Activated naive CD8-positive, alpha-beta T cell treated with anti-CD3 and anti-CD28 coated beads, Interleukin-2, amount 50 U/mL, for 16 hours (primary cell): ENCODE results near the gene MAP4.
"Not testable (repeated sequence)": the region's sequence is repeated elsewhere in the genome, so short reads cannot be mapped to it uniquely, and the experiment has no call there.

Experiments used
- DNase-seq: peaks from one replicate; pipeline ENCODE4 v3.0.0-alpha.2; 2020; ENCODE audit warnings: low read depth, low spot score

Gene MAP4, protein sequence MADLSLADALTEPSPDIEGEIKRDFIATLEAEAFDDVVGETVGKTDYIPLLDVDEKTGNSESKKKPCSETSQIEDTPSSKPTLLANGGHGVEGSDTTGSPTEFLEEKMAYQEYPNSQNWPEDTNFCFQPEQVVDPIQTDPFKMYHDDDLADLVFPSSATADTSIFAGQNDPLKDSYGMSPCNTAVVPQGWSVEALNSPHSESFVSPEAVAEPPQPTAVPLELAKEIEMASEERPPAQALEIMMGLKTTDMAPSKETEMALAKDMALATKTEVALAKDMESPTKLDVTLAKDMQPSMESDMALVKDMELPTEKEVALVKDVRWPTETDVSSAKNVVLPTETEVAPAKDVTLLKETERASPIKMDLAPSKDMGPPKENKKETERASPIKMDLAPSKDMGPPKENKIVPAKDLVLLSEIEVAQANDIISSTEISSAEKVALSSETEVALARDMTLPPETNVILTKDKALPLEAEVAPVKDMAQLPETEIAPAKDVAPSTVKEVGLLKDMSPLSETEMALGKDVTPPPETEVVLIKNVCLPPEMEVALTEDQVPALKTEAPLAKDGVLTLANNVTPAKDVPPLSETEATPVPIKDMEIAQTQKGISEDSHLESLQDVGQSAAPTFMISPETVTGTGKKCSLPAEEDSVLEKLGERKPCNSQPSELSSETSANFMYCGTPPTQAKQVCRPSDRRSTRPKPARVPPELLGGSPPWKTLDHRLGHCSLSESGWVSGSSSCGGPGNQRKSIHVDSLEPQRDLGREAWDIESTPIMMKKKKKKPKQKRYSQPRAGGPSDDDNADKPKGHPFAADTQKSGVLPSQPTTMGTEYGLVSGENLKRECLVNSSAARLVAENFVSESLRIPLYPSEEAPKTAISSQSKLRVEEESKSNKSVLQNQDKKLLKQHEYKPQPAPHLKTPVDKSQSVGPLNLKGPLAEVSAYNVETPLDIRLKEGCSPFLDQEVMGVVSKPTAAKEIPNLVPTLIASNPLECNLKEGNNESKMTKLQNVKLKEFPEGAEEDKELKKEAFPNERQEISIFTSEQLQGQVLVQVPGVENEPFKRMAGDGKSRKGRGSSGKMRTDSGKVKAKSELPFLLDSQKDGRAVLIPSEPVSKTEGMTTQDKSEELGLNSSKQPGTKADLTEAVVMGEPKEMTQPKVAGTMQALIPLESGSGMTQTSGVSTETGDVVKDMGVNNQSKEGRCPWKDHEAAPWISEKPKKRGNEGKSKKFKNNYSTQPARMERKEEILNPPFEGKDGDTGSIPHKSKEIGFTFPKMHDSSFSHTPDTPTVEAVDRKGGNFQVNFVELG (N-terminal part only)

DNA sequence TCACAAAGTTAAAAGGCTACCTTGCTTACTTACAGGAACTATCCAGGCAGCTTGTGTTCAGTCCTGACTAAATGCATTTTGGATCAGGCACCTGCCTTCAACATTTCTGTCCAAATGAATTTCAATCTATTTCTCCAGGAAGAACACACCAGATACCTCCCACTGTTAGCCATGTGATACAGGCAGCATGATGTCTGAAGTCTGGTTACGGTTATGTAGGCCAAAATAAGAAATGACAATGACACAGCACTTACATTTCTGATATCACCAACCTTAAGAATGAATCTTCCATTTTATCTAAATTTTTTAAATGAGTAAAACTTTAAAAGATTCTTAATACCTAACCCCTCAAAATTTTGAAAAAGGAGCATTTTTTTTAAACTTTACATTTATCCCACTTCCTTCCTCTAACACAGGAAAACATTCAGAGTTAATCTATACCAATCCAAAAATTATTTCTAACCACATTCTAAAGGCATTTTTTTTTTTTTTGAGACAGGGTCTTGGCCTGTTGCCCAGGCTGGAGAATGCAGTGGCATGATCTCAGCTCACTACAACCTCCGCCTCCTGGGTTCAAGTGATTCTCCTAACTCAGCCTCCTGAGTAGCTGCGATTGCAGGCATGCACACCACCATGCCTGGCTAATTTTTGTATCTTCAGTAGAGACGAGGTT is at the start of gene MAP4:
MAP4 (minus strand) TSS at position 116 of the 673 bp plus-strand sequence. CDS start 17,556 bp downstream, outside the sequence.
- DNase-seq = no peak

DNA sequence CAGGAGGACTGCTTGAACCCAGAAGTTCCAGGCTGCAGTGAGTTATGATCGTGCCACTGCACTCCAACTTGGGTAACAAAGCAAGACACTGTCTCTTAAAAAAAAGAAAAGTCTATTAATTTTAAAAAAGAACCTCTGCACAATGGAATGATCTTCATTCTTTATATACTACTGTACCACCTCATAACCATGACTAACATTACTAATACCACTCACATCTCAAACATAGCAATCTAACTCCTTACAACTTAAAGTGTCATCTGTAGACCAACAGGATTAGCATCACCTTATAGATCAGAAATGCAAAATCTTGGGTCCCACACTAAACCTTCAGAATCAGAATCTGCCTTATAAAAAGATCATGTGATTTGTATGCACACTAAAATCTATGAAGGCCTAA is 48.8 kb upstream of the MAP4 start:
- DNase-seq = no peak

DNA sequence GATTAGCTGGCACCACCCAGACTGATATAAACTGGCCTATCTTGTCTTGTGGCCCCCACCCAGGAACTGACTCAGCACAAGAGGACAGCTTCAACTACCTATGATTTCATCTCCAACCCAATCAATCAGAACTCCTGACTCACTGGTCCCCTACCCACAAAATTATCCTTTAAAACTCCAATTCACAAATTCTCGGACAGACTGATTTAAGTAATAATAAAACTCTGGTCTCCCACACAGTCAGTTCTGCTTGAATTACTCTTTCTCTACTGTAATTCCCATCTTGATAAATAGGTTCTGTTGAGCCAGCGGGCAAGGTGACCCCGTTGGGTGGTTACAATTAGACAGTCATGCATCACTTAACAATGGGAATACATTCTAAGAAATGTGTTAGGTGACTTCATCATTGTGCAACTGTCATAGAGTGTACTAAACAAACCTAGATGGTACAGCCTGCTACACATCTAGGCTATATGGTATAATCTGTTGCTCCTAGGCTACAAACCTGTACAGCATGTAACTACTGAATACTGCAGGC is 48.1 kb upstream of the MAP4 start:
- DNase-seq = no peak

DNA sequence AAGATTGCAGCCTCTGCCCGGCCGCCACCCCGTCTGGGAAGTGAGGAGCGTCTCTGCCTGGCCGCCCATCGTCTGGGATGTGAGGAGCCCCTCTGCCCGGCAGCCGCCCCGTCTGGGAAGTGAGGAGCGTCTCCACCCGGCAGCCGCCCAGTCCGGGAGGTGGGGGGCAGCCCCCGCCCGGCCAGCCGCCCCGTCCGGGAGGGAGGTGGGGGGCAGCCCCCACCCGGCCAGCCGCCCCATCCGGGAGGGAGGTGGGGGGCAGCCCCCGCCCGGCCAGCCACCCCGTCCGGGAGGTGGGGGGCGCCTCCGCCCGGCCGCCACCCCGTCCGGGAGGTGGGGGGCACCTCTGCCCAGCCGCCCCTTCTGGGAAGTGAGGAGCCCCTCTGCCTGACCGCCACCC is 45.4 kb upstream of the MAP4 start:
- DNase-seq = not testable (repeated sequence)

DNA sequence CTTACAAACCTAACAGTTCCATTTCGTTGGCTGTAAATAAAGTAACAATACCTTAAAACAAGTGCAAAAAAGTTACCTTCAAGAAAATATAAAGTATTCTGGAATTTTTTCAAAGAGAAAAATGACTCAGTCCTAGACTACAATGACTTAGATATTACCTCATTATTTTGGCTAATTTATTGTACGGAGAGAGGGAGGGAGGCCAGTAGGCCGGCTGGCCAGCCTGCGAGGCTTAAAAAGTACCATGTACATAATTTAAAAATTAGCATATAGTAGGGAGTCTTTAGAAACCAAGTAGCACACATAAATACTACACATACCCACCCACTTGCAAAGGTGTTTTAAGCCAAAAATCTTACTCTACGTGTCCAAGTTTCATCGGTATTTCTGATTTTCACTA is 41.9 kb upstream of the MAP4 start:
- DNase-seq = no peak

DNA sequence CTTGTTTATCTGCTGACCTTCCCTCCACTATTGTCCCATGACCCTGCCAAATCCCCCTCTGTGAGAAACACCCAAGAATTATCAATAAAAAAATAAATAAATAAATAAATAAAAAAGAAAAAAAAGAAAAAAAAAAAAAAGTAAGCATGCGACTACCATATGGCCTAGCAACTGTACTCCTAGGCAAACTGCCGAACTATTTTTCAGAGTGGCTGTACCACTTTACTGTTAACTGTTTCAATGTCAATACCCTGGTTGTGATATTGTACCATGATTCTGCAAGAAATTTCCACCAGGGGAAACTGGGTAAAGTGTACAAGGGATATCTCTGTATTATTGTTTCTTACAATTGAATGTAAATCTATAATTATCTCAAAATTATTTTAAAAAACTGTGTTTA is 41.3 kb upstream of the MAP4 start:
- DNase-seq = no peak

DNA sequence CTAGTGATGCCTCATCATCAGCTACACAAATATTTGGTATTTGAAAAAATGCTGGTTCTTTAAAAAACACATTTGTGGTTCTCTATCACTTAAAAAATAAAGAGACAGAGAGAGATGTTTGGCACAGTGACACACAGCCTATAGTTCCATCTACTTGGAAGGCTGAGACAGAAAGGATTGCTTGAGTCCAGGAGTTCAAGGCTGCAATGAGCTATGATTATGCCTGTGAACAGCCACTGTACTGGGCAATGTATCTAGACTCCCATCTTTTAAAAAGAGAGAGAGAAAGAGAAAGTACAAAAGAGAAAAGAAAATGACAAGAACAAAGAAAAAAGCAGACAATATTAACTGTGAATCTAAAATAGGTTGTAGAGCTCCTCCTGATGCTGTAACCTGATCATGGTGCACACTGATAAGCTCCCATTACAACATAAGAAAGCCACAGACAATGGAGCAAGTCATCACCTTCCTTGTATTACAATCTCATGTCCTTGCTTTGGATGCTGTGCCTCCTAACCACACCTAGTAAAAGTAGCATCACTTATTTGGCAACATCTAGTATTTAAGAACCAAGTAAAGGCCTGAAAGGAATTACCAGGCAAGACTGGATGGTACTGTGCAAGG is 31.7 kb upstream of the MAP4 start:
- no peak for DNase-seq

DNA sequence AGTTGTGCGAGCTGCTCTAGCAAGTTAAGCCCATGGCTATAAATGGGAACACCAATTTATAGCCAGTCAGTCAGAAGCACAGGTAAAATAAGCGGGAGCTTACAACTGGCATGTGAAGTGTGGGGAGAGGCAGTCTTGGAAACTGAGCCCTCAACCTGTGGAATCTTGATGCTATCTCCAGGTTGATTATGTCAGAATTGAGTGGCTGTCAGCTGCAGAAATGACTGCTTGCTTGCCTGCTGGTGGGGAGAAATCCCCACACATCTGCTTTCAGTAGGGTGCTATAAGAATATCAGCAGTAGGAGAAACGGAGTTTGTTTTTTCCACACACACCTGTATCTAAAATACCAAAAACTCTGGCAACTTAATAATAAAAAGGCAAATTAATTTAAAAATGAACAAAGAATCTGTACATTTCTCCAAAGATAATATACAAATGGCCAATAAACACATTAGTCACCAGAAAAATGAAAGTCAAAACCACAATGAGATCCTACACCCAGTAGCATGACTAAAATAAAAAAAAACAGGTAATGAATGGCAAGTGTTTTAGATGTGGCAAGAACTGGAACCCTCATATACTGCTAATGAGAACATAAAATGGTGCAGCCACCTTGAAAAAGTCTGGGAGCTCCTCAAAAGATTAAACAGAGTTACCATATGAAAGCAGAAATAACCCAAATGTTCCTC is 26.0 kb upstream of the MAP4 start:
- no peak for DNase-seq

DNA sequence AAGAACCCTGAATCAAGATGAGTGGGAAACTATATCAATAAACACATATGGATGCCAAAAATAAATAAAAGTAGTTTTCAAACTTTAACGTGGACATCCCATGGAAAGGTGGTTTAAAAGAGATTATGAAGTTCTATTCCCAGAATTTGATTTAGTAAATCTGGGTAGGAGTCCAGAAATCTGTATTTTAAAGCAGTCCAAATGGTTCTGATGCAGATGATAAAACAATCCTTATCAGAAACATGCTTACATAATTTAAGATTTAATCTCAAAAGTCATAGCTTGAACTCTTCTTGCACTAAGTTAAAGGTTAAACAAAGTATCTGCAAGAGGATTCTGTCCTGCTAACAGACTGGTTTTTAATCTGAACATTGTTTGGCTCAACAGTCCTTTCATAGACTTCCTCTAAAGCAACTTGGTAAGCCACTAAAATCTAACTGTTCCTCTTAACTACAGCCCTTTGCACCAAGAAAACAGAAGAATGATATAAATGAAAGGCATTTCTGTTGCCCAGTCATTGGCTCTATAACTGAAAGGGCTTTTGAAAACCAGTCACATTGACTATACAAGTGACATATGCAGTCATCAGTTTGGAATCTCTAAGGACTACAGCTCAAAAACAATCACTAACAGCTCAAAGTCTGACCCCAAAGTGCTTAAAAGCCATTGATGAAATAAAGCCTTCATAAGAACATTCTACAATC is 23.4 kb upstream of the MAP4 start:
- no peak for DNase-seq

DNA sequence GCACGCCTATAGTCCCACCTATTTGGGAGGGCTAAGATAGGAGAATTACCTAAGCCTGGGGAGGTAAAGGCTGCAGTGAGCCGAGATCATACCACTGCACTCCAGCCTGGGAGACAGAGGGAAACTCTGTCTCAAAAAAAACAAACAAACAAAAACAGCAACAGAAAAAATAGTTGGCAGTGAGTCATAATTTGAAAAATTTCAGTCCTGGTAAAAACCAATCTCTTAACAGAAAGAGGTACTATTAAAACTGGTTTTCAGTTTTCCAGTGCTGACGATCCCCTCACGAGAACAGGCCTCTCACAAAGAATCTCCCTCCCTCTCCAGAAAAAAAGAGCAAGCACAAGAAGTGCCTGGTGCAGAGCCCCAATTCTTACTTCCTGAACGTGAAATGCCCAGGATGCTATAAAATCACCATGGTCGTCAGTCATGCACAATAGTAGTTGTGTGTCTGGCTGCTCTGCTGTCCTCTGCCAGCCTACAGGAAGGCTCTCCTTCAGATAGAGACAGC is 22.8 kb upstream of the MAP4 start:
- DNase-seq = no peak

DNA sequence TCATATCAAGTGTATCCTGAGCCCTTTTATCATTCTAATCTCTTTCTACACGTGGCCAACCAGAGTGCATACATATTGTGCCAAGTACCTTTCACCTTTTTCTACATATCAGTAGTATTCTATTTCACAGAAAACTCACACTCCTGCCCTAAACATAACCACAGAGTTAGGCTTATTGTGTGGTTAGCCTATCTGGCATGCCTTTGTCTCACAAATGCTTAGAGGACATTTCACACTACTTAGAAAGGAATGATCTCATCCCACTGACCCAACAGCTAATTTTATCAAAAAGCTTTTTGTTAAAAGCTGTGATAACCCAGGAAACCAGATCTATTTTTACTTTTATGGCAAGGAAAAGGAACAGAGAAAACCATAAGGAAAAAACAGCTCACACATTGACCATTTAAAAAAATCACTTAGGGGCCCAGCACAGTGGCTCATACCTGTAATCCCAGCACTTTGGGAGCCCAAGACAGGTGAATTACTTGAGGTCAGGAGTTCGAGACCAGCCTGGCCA is 17.8 kb upstream of the MAP4 start:
- no peak for DNase-seq

DNA sequence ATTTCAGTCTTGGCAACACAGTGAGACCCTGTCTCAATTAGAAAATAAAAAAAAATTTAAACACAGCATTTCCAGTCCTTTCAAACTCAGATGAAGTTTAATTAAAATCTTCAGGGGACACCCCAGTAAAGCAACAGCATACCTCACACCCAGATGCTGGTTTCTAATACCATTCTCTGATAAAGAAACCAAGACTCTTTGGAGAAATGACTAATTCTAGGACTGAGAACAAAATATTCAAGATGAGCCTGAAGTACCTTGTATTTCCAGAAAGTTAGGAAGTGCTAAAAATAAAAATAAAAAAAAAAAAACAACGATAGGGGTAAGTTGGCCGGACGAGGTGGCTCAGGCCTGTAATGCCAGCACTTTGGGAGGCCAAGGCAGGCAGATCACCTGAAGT is 14.0 kb upstream of the MAP4 start:
- no peak for DNase-seq

DNA sequence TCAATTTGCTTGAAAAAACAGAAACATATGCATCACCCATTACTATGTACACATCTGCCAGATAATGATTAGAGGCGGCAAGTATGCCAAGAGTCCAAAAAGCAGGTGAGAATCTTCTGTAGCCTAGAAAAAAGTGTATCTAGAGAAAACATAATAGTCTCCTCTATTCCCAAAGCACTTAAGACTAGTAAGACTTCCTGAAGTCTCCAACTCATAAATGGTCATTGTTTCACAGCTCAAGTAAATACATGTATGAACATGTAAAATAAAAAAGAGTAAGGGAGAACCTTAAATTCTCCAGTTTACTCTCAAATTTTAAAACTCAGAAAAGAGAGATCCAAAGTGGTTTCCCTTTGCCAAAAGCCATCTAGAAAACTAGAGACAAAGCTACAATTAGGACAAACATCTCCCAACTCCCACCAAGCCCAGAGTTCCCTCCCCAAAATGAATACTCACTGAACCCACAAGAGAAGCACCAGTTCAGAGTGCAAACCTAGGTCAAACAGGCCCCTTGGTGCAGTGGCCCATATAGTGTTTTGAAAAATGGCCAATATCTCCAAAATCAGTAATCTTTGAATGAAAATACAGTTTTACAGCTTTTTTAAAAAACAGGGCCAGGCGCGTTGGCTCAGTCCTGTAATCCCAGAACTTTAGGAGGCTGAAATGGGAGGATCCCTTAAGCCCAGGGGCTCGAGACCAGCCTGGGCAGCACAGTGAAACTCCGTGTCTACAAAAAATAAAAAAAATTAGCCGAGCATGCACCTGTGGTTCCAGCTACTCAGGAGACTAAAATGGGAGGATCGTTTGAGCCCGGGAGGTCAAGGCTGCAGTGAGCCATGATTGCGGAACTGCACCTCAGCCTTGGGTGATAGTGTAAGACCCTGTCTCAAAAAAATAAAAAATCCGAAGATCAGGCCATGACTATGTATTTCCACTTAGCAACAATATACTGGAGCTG is 11.0 kb upstream of the MAP4 start:
- no peak for DNase-seq

DNA sequence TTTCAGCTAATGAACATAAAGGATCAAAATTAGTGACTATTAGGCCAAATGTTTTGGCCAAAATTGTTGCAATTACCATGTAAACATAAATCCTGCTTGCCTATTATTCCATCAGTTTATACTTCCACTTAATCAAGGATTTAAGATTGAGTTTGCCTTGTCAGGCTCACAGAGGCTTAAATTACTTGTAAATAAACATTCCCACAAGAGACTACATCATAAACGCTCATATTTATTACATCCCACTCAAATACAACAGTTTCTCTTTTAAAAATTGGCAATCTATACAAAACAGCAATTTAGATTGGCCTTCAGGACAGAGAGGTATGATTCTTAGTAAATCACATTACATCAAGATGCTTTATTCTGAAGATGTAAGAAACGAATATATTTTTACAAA is 9.9 kb upstream of the MAP4 start:
- DNase-seq = no peak

DNA sequence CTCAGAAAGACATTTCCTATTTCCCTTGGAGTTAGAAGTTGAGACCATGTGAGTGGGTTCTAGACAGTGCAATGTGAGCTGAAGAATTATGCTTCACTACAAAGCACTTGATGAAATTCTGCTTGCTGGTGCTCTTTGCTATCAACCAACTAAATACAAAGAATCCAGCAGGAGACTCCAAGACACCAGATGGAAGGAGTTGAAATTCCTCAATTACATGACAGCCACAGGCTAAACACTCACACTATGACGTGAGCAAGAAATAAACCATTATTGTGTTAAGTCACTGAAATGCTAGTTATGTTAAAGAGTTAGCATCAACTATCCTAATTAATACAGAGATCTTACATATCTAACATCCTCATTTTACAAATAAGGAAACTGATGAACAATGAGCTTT is 8.2 kb upstream of the MAP4 start:
- no peak for DNase-seq

DNA sequence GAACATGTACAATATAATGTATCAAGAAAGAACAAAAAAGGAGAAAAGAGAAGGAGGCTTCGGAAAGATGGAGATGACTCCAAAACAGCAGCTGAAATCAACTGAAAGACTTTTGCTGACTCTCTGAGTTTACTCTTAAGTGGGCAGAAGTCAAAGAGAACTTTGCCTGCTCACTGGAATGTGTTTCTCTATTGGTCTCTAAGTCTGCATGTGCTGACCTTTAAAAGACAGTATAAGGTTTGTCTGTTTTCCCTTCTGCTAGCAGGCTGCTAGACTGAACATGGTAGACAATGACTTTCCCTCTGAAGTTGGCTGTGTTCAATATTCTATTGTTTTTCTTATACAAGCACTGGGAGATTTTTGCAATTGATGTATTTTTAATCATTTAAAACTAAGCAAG is 7.2 kb upstream of the MAP4 start:
- DNase-seq = no peak

DNA sequence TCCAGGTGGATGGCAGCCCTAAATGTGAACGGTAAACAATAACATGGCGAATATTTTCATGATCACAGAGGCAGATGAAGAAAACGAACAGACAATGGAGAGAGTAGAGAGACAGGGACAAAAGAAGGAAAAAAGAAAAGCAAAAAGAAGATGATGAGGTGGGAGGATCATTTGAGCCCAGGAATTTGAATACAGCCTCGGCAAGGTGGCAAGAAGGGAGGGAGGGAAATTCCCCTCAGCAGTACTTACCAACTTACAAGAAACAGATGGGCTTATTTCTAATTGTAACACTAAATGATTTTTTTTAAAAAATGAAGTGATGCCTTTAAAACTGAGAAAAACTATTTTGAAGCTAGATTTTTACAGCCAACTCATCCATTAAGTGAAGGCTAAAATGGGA is 6.0 kb upstream of the MAP4 start:
- no peak for DNase-seq

DNA sequence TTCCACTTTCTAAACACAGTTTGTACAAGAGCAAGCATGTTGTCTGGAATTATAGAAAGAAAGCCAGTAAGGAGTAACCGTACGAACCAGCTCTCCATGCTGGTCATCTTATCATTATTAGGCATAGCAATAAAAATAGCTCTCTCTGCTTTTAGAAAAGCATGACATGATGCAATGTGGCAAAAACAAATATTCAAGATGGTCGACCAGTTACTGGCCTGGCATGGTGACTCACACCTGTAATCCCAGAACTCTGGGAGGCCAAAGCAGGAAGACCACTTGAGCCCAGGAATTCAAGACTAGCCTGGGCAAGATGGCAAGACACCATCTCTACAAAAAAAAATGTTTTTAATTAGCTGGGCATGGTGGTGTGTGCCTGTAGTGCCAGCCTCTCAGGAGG is 2.6 kb upstream of the MAP4 start:
- DNase-seq = no peak
